ENCODE results near the gene NFIC.

- TF ChIP-seq POLR2A (IDR thresholded peaks at IDR 0.05; ENCODE audit: extremely low read depth, insufficient read length), result no peak
- TF ChIP-seq CTCF (IDR thresholded peaks at IDR 0.05; ENCODE audit: low read depth, low read length), result no peak
- TF ChIP-seq MAX (IDR thresholded peaks at IDR 0.05; ENCODE audit: low read depth, low read length), result no peak
- TF ChIP-seq MYC (IDR thresholded peaks at IDR 0.05; ENCODE audit: low read depth, low read length), result no peak
Measured at GRCh38 chr19:3338541-3339181, 27.7 kb upstream of the NFIC start.
